ENCODE results near the gene ALKBH8.
"Not testable (repeated sequence)": the region's sequence is repeated elsewhere in the genome, so short reads cannot be mapped to it uniquely, and the experiment has no call there.

ALKBH8 gene

GRCh38 chr11:107504981-107505380 lies 60.6 kb downstream of the ALKBH8 start:
- no peak for FAIRE-seq

DNA sequence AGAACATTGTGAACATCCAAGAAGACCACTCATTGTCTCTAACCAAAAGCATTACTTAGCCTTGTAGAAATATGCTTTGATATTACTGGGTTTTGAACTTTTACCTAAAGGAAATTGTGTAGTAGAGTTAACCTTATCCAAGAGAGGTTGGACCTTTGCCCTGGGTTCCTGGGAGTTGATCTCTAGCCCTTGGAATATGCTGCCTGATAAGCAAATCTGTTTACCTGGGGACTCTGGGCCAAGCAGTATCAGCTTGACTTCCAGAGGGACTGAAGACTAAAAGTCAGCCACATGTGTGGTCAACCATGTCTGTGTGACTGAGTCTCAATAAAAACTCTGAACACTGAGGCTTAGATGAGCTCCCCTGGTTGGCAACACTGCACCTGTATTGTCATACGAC lies 63.8 kb downstream of the ALKBH8 start:
- FAIRE-seq: no peak

DNA sequence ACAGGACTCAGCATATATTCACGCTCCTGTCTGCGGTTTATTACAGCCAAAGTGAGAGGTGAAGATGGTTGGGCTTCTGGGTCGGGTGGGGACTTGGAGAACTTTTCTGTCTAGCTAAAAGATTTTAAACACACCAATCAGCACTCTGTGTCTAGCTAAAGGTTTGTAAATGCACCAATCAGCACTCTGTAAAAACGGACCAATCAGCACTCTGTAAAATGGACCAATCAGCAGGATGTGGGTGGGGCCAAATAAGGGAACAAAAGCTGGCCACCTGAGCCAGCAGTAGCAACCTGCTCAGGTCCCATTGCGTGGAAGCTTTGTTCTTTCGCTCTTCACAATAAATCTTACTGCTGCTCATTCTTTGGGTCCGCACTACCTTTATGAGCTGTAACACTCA lies 68.2 kb downstream of the ALKBH8 start:
- FAIRE-seq: not testable (repeated sequence)

DNA sequence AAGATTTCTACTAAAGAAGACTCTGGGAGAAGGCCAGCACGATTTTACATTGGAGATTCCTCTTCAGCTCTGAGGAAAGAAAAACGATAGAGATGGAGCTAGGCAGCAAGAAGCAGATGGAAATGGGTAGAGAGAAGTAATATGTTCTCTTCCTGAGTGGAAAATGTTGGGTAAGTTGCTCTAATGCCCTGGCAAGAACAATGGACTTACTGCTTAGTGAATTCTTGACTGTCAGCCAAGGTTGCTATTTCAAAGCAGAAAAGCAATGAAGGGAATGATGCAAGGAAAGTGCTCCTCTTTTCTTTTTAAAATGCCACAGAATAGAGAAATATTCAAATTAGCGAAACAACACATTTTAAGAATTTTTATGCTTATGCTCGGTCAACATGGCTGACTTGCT lies 69.5 kb downstream of the ALKBH8 start:
- FAIRE-seq: no peak

DNA sequence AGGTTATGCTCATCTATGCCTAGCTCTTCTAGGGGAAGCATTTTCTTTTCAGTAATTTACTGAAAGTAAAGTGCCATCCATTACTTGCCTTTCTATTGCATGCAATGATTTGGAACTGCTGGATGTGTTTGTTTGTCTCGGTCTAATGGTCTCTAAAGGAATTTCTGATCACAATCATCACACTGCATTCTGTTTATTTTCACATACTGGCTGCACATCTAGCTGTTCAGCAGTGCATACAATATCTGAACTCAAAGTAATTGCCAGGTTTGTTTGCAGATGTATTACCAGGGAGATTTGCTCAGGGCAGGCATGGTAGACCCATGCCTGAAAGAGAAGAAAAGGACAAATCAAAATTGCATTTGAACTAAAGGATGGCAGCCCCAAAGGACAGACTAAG lies 71.5 kb downstream of the ALKBH8 start:
- no peak for FAIRE-seq

DNA sequence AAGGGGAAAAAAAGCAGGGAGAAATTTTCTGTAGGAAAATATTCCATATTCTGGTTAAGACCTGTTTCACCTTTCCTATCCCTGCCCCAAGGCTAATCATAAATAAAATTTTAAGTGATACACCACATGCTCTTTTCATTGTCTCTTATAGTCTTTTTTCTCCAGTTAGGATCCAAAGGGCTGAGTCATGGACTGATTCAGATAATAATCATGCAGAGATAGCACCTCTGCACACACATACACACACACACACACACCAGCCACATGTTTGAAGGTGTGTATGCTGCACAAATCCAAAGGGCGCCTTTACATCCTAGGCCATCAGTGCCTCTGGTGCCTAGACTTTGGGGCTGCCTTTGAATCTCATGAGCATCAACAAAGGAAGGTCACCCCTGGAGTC lies 72.4 kb downstream of the ALKBH8 start:
- FAIRE-seq: no peak

- FAIRE-seq: no peak
Observed at GRCh38 chr11:107490836-107491235, 74.7 kb downstream of the ALKBH8 start.

DNA sequence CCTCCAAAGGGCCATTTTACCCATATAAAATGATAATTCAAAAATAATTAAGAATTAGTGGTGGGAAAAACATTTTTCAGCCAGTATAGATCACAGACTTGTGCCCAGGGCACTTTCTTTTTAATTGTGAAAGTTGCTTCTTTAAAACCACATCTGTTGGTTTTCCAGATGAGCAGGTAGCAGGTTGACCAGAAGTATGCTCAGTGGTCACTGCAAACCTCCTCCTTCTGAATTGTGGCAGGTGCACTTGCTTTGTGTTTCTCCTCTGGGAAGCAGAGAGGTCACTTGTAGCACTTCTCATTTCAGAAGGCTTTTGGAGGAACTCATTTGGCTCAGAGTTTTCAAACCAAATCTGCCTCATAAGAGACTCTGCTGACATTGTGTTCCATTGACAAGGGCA lies 83.3 kb downstream of the ALKBH8 start:
- no peak for FAIRE-seq

- FAIRE-seq: no peak
Observed at GRCh38 chr11:107478922-107479321, 86.6 kb downstream of the ALKBH8 start.

- FAIRE-seq: no peak
Observed at GRCh38 chr11:107477820-107478219, 87.7 kb downstream of the ALKBH8 start.

- FAIRE-seq: no peak
Observed at GRCh38 chr11:107473792-107474191, 91.7 kb downstream of the ALKBH8 start.

DNA sequence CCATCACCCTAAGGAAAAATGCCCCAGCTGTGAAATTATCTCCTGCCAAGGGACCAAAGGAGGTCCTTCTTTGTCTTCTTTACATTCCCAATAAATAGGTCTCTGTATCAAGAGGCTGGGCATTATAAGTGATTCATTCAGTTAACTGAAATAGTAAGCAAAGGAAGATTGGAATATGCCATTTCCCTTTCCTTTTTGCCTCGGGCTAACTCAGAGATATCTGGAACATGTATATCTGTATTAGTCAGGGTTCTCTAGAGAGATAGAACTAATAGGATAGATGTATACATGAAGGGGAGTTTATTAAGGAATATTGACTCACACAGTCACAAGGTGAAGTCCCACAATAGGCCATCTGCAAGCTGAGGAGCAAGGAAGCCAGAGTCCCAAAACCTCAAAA lies 92.6 kb downstream of the ALKBH8 start:
- no peak for FAIRE-seq

- FAIRE-seq: no peak
Observed at GRCh38 chr11:107468596-107468995, 96.9 kb downstream of the ALKBH8 start.

DNA sequence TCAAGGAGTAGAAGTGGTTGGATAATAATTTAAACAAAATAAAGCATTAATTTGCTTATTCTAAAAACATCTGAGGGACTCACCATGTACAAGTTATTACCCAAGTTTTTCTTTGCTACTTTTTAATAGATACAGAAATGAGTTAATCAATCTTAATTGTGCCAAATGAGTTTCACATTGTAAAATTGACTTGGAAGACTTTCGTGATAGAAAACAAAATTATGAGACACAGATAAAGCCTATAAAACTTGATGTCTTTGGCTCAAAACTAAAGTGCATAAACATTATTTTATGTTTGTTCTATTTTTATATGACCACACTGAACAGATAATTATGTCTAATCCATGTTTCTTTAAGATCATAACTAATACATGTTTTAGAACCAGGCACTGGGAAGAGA lies 97.8 kb downstream of the ALKBH8 start:
- no peak for FAIRE-seq

DNA sequence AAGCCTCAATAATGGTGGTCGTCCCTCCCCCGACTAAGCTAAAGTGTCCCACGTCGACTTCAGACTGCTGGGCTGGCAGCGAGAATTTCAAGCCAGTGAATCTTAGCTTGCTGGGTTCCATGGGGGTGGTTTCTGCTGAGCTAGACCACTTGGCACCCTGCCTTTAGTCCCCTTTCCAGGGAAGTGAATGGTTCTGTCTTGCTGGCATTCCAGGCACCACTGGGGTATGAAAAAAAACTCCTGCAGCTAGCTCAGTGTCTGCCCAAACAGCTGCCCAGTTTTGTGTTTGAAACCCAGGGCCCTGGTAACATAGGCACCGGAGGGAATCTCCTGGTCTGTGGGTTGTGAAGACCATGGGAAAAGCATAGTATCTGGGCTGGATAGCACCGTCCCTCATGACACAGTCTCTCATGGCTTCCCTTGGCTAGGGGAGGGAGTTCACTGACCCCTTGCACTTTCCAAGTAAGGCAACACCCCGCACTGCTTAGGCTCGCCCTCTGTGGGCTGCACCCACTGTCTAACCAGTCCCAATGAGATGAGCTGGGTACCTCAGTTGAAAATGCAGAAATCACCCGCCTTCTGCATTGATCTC lies 99.2 kb downstream of the ALKBH8 start:
- FAIRE-seq: not testable (repeated sequence)

DNA sequence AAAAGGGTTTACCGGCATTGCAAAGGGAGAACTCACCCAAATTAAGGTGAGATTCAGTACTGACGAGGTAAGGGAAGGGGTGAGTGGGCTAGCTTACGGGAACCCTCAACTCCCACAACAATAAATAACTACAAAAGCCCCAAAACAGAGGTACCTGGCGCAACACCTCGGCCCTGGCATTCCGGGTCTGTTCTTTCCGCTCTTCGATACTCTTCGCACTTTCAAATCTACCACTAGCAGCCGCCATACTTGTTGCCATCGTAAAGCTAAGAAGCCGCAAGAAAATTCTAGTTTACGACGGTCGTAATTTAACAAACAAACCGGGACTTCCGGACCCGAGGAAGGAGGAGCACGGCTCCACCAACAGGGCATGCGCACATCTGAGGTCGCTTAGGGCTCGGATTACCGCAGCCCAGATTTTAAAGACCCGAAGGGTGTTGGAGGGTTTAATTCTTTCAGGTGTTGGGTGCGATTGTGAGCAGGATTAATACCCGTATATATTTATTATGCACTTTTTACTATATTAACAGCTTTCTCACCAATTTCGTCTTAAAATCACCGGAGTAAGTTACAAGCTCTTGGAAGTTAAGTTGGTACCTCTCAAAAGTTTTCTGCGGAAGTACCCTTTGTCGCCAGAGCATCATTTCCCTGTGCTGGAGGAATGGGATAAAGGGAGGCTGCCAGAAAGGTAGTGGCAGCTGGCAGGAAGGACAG lies 107.8 kb downstream of the ALKBH8 start, which contains the start of gene CWF19L2:
CWF19L2 (minus strand) TSS at position 268 of the 714 bp plus-strand sequence; CDS start at position 259, 9 bp downstream.
- peak; percentile 85 for FAIRE-seq

- FAIRE-seq: no peak
Observed at GRCh38 chr11:107457205-107457557, 108.4 kb downstream of the ALKBH8 start.

DNA sequence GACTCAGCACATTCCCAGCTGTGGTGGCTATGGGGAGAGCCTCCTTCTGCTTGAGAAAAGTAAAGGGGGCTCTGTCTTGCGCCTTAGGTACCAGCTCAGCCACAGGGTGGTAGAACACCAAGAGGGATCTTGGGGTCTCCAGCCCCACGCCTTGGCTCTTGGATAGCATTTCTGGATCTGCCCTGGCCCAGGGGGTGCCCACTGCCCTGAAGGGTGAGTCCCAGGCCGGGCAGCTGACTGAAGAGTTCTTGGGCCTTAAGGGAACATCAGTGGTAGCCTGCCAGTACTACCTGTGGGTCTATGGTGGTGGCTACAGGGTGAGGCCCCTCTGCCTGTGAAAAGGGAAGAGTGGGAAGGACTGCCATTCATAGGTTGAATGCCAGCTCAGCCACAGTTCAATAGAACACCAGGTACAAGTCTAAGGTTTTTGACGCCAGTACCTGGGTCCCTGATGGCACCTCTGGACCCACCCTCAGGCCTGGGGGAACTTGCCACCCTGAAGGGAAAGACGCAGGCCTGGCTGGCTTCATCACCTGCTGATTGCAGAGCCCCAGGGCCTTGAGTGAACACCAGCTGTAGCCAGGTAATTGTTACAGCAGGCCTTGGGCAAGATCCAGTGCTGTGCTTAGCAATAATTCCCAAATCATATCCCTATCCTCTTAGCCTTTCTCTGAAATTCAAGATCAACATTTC lies 111.8 kb downstream of the ALKBH8 start:
- no peak for FAIRE-seq

All from colon (tissue), 2 donors.